HEK293T (cell line): Measurements from ENCODE around the gene C2orf74.

Experiments
- ARNT ChIP-seq: fragments of 450-650 bp; IDR thresholded peaks from 2 replicates; pipeline ENCODE4 v1.6.1; 2017; ENCODE audit warnings: mild to moderate bottlenecking
- BHLHE40 ChIP-seq: fragments of 450-650 bp; IDR thresholded peaks from 2 replicates; pipeline ENCODE4 v1.6.1; 2016; ENCODE audit warnings: mild to moderate bottlenecking, moderate library complexity, borderline replicate concordance
- CTBP1 ChIP-seq: fragments of 450-650 bp; IDR thresholded peaks from 2 replicates; pipeline ENCODE4 v1.6.1; 2016; ENCODE audit warnings: borderline replicate concordance
- ELF4 ChIP-seq: fragments of 450-650 bp; IDR thresholded peaks from 2 replicates; pipeline ENCODE4 v1.6.1; 2017; ENCODE audit warnings: antibody characterized with exemption
- FOXA1 ChIP-seq: fragments of 450-650 bp; IDR thresholded peaks from 2 replicates; pipeline ENCODE4 v1.6.1; 2016; ENCODE audit warnings: mild to moderate bottlenecking
- FOXK2 ChIP-seq: fragments of 450-650 bp; IDR thresholded peaks from 2 replicates; pipeline ENCODE4 v1.6.1; 2016; ENCODE audit warnings: mild to moderate bottlenecking
- FOXM1 ChIP-seq: fragments of 450-650 bp; IDR thresholded peaks from 2 replicates; pipeline ENCODE4 v1.6.1; 2017; ENCODE audit warnings: mild to moderate bottlenecking, borderline replicate concordance
- HDGF ChIP-seq: fragments of 450-650 bp; IDR thresholded peaks from 2 replicates; pipeline ENCODE4 v1.6.1; 2017; ENCODE audit warnings: antibody characterized with exemption, borderline replicate concordance
- LEF1 ChIP-seq: fragments of 450-650 bp; IDR thresholded peaks from 2 replicates; pipeline ENCODE4 v1.6.1; 2017; ENCODE audit warnings: mild to moderate bottlenecking, borderline replicate concordance
- NFRKB ChIP-seq: fragments of 450-650 bp; IDR thresholded peaks from 2 replicates; pipeline ENCODE4 v1.6.1; 2016; ENCODE audit warnings: mild to moderate bottlenecking, moderate library complexity
- SP1 ChIP-seq: fragments of 450-650 bp; IDR thresholded peaks from 2 replicates; pipeline ENCODE4 v1.6.1; 2017
- SUZ12 ChIP-seq: fragments of 450-650 bp; IDR thresholded peaks from 2 replicates; pipeline ENCODE4 v1.6.1; 2016; ENCODE audit warnings: mild to moderate bottlenecking
- ZNF384 ChIP-seq: fragments of 450-650 bp; IDR thresholded peaks from 2 replicates; pipeline ENCODE4 v1.6.1; 2016

DNA sequence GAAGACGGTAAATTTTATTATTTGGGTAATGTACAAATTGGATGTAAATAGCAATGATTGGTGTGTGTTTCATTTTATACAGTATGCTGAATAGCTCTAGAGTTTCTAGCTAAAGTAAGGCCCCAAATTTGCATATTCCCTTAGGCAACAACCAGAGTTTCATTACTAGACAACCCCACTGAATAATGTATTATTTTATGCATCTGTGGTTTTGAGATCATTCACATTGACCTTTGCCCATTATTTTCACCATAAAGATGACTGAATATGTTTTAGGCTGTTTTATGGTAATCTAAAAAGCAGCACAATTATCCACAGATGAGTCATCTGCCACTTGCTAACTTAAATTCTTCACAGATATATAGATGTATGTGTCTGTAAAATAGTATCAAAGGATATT is 44.5 kb upstream of the C2orf74 start:
- TF ChIP-seq FOXA1 = no peak
- TF ChIP-seq BHLHE40 = no peak
- TF ChIP-seq HDGF = no peak
- no peak for TF ChIP-seq SP1
- no peak for TF ChIP-seq FOXM1
- no peak for TF ChIP-seq NFRKB
- no peak for TF ChIP-seq CTBP1
- no peak for TF ChIP-seq ZNF384
- no peak for TF ChIP-seq FOXK2
- TF ChIP-seq ARNT = no peak
- TF ChIP-seq ELF4 = no peak
- TF ChIP-seq SUZ12 = no peak
- no peak for TF ChIP-seq LEF1
